AG09319 (cell line): ENCODE results near the gene LFNG.

Experiments used
- DNase-seq: peaks from one replicate; pipeline ENCODE4 v3.0.0-alpha.2; 2010; ENCODE audit warnings: low read depth; ENCODE audit errors: extremely low read depth
- CTCF ChIP-seq: IDR thresholded peaks from 2 replicates; pipeline ENCODE4 v1.5.1; 2011; ENCODE audit warnings: low read depth, mild to moderate bottlenecking, inconsistent platforms, low read length, moderate library complexity

LFNG gene

DNA sequence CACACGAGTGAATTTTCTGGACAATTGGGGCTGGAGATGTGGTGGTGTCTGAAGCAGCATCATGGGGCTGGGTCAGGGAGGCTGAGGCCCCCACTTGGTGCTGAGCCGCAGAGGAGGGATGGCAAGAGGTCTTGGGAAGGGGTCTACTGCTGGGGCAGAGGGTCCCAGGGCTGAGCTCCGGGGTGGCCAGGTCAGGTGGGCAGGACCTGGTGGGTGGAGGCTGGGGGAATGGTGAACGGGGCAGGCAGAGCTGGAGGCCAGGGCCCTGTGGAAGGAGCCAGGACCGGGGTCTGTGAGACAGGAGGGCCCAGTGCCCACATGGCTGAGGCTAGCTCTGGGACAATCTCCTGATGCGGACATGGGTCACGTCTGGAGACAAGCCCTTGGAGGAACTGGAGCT is 20.4 kb upstream of the LFNG start:
- DNase-seq, result no peak
- no peak for TF ChIP-seq CTCF

GRCh38 chr7:2499719-2500430 is 19.7 kb upstream of the LFNG start:
- no peak for DNase-seq
- no peak for TF ChIP-seq CTCF

DNA sequence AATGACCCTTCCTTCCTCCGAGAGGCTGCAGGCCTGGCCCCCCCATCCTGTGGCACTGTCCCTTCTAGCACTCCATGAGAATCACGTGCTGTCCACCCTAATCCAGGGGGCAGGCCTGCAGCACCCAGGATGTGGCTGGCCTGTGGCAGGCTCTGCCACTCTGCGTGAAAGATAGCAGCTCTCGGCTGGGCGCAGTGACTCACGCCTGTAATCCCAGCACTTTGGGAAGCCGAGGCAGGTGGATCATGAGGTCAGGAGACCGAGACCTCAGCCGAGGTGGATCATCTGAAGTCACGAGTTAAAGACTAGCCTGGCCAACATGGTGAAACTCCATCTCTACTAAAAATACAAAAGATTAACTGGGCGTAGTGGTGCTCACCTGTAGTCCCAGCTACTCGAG is 18.9 kb upstream of the LFNG start:
- DNase-seq, result no peak
- no peak for TF ChIP-seq CTCF

- no peak for TF ChIP-seq CTCF
- no peak for DNase-seq
These were observed 17.5 kb upstream of the LFNG start for GRCh38 chr7:2501947-2502646.

DNA sequence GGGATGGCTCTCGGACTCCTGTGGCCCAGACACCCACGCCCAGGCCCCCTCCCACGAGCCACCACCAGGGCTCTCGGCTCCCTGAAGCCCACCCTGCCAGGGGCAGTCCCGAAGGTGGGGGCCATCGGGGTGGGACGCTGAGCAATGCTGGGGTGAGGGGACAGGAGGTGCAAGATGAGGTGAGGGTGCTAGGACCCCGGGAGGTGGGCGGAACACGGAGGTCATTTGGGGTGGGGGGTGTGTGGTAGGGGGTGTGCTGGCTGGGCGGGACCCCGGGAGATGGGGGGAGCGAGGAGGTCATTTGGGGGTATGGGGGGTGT is 17.0 kb upstream of the LFNG start:
- TF ChIP-seq CTCF, result no peak
- no peak for DNase-seq

- TF ChIP-seq CTCF, result no peak
- DNase-seq, result no peak
These were observed 16.3 kb upstream of the LFNG start for GRCh38 chr7:2503056-2503941.
